Endothelial cell of umbilical vein (primary cell): Measurements from ENCODE around the gene HABP2. TPM values are rescaled to one million over a fixed set of nuclear protein-coding genes. Genes with fewer than 3 reads are reported as not detected.

Source experiments
- BruUV-seq: library from RNA; stranded (reverse); fragments of 400-500 nt; replicated peaks from 2 replicates; lab custom pipeline; 2021; lab: Mats Ljungman, UMichigan
- CTCF ChIA-PET: fragments of 300-600, 350-600 bp; sonication (Branson Sonifier 250); formaldehyde crosslinking; loops from one replicate; lab custom pipeline; 2021; ENCODE audit warnings: antibody characterized with exemption, inconsistent platforms; lab: Charles Lee
- POLR2A ChIA-PET: fragments of 300-600, 350-600 bp; sonication (Branson Sonifier 250); formaldehyde crosslinking; loops from one replicate; lab custom pipeline; 2021; ENCODE audit warnings: antibody characterized with exemption, inconsistent platforms; lab: Charles Lee
- DNase-seq: peaks from one replicate; pipeline ENCODE4 v3.0.0-alpha.2; 2011; ENCODE audit warnings: low read depth, low spot score
- FAIRE-seq: peaks from 2 replicates; lab custom pipeline; 2011; peaks lifted over from hg19 to GRCh38; lab: Jason Lieb, UNC
- H2AFZ ChIP-seq: 2 replicates; pipeline ENCODE4 v1.6.0; 2012; ENCODE audit warnings: low read depth, low read length, control low read depth, inconsistent platforms
- H3K27ac ChIP-seq: 2 replicates; pipeline ENCODE4 v1.5.1; 2011; ENCODE audit warnings: low read depth, mild to moderate bottlenecking, control low read depth, low read length, moderate library complexity; ENCODE audit not compliant: insufficient read depth
- H3K27me3 ChIP-seq, 2 experiments: 2 replicates each; pipeline versions ENCODE4 v1.6.0 to v1.6.1; 2011; ENCODE audit warnings: low read length in 2 of 2, mixed read lengths in 1 of 2; ENCODE audit not compliant: control insufficient read depth in 2 of 2, insufficient read depth in 2 of 2
- H3K36me3 ChIP-seq, 2 experiments: 2 replicates in 1 of 2; 3 replicates in 1 of 2; pipeline ENCODE4 v1.5.1; 2011; ENCODE audit warnings: low read length in 2 of 2, mild to moderate bottlenecking in 1 of 2, moderate library complexity in 1 of 2; ENCODE audit not compliant: control insufficient read depth in 2 of 2, insufficient read depth in 2 of 2; ENCODE audit errors: extremely low read depth in 1 of 2
- H3K4me1 ChIP-seq: 3 replicates; pipeline ENCODE4 v1.5.1; 2011; ENCODE audit warnings: mild to moderate bottlenecking, low read length; ENCODE audit not compliant: control insufficient read depth, insufficient read depth; ENCODE audit errors: extremely low read depth
- H3K4me2 ChIP-seq: 2 replicates; pipeline ENCODE4 v1.6.1; 2011; ENCODE audit warnings: low read length, control low read depth, mixed read lengths; ENCODE audit not compliant: insufficient read depth
- H3K4me3 ChIP-seq, 3 experiments: fragments of 200-600 bp in 1 of 3; sonication (generic), shearing (Covaris generic) in 1 of 3; replicated peaks in 1 of 3; 2 replicates each; pipeline ENCODE4 v1.5.1; 2011 to 2016; ENCODE audit warnings: control low read depth in 3 of 3, low read length in 3 of 3, mild to moderate bottlenecking in 2 of 3, inconsistent platforms in 1 of 3, low read depth in 1 of 3, moderate library complexity in 1 of 3; ENCODE audit not compliant: insufficient read depth in 1 of 3
- H3K79me2 ChIP-seq: 2 replicates; pipeline ENCODE4 v1.6.0; 2012; ENCODE audit warnings: low read length, inconsistent platforms; ENCODE audit not compliant: control insufficient read depth, insufficient read depth
- H3K9ac ChIP-seq: replicated peaks from 2 replicates; pipeline ENCODE3; 2011; ENCODE audit warnings: low read length, control low read depth; ENCODE audit not compliant: insufficient read depth; ENCODE audit errors: extremely low read depth
- H3K9me1 ChIP-seq: replicated peaks from 3 replicates; pipeline ENCODE4 v1.6.0; 2011; ENCODE audit warnings: mild to moderate bottlenecking, low read length; ENCODE audit not compliant: control insufficient read depth, insufficient read depth; ENCODE audit errors: extremely low read depth
- H3K9me3 ChIP-seq: replicated peaks from 2 replicates; pipeline ENCODE4 v1.5.1; 2012; ENCODE audit warnings: low read length, inconsistent platforms; ENCODE audit not compliant: control insufficient read depth, insufficient read depth
- H4K20me1 ChIP-seq: replicated peaks from 2 replicates; pipeline ENCODE3; 2011; ENCODE audit warnings: mild to moderate bottlenecking, low read length; ENCODE audit not compliant: control insufficient read depth, insufficient read depth; ENCODE audit errors: extremely low read depth
- CTCF ChIP-seq, 2 donors: IDR thresholded peaks; 1 replicate in 1 of 2; 2 replicates in 1 of 2; pipeline ENCODE4 v1.5.1; 2011; ENCODE audit warnings: low read length in 2 of 2, mild to moderate bottlenecking in 2 of 2, moderate library complexity in 2 of 2, control low read depth in 1 of 2, inconsistent platforms in 1 of 2, low read depth in 1 of 2; ENCODE audit not compliant: insufficient read depth in 1 of 2; ENCODE audit errors: extremely low read depth in 1 of 2
- EZH2 ChIP-seq: IDR thresholded peaks from 2 replicates; pipeline ENCODE4 v1.6.1; 2012; ENCODE audit warnings: borderline replicate concordance, low read depth, mild to moderate bottlenecking, moderate library complexity, low read length, inconsistent platforms; ENCODE audit not compliant: severe bottlenecking
- FOS ChIP-seq: IDR thresholded peaks from 2 replicates; pipeline ENCODE4 v1.6.1; 2011; ENCODE audit warnings: mild to moderate bottlenecking, low read length, moderate library complexity, borderline replicate concordance; ENCODE audit not compliant: insufficient read depth
- GATA2 ChIP-seq: IDR thresholded peaks from 2 replicates; pipeline ENCODE4 v1.7.0; 2011; ENCODE audit warnings: low read depth, mild to moderate bottlenecking, moderate library complexity, mixed read lengths, low read length; ENCODE audit not compliant: insufficient read length, insufficient read depth
- JUN ChIP-seq: IDR thresholded peaks from 2 replicates; pipeline ENCODE4 v1.6.1; 2011; ENCODE audit warnings: borderline replicate concordance, low read depth; ENCODE audit not compliant: insufficient read length, insufficient read depth
- MYC ChIP-seq: IDR thresholded peaks from one replicate; pipeline ENCODE4 v1.6.1; 2011; ENCODE audit warnings: mild to moderate bottlenecking, low read depth, low read length
- POLR2A ChIP-seq: IDR thresholded peaks from 2 replicates; pipeline ENCODE4 v1.6.1; 2012; ENCODE audit warnings: low read depth, mild to moderate bottlenecking, control low read depth, low read length
- POLR2AphosphoS5 ChIP-seq: IDR thresholded peaks from 2 replicates; pipeline ENCODE4 v1.6.1; 2012; ENCODE audit warnings: low read depth, mild to moderate bottlenecking, control low read depth, low read length, moderate library complexity; ENCODE audit not compliant: insufficient read depth
- dilution Hi-C: fragments of 300-500 bp; cut with MboI; formaldehyde crosslinking; loops from one replicate; pipeline ENCODE4 v1.15.0; 2019; ENCODE audit warnings: low sequenced_read_pairs; ENCODE audit not compliant: extremely low pct_ligation_motif_present
- intact Hi-C: fragments of 100-400 bp; cut with micrococcal nuclease; formaldehyde crosslinking; loops from one replicate; pipeline ENCODE4 v1.10.0; 2022
- polyA plus RNA-seq, 4 experiments: library from polyadenylated mRNA; depleted of rRNA in 3 of 4; stranded (reverse) in 3 of 4; unstranded in 1 of 4; fragments of >200 nt; gene quantifications; 2 replicates each; pipeline versions ENCODE4 v1.2.1 to v1.2.3, GENCODE V29; 2011 to 2012; ENCODE audit warnings: missing spikeins in 1 of 4
- total RNA-seq: library from RNA; stranded (reverse); gene quantifications from 2 replicates; pipeline ENCODE4 v1.2.3, GENCODE V29; 2021
- TF ChIP-seq, protein P1 (sequence below): IDR thresholded peaks from 2 replicates; pipeline ENCODE4 v1.6.1; 2011; ENCODE audit not compliant: insufficient read depth, insufficient read length

HABP2 gene
- total and polyA plus RNA-seq, 2 donors (not counting 3 experiments of a cell fraction or from before 2014, with no cell fraction given): 0.04 TPM; not detected in 1

DNA sequence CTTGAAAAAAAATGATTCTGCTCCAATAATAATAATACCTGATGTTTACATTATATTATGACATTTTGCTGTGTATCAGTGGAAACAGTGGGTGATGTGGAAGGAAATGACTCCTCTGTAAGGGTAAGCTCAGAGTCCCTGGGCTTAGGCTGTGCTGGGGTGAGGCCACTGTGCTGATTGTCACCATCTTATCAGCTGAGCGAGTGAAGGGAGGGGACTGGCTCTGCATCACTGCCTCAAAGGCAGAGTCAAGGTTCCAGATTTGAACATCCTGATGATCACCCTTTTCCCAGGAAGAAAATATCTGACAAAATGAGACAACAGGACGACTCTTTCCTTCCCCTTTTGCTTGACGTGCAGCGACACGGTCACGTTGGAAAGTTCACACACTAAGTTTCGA lies 24.0 kb upstream of the HABP2 start:
- Histone ChIP-seq H3K9ac (no peak overlapping the region), H3K4me3 (no peak overlapping the region), H3K79me2 (no peaks in the 10 kb centered on the region), H4K20me1 (no peaks in the 10 kb centered on the region), H3K9me3 (no peaks in the 10 kb centered on the region), H2AFZ (no peak overlapping the region), H3K4me2 (no peak overlapping the region), H3K4me1 (no peaks in the 10 kb centered on the region), H3K27ac (no peak overlapping the region), H3K27me3 (no peaks in the 10 kb centered on the region), H3K9me1 (no peaks in the 10 kb centered on the region), H3K36me3 (no peaks in the 10 kb centered on the region)
- DNase-seq (no peak), FAIRE-seq (no peak)
- intact Hi-C loops (no loop called here), dilution Hi-C loops (no loop called here)
- TF ChIP-seq POLR2AphosphoS5 (no peak), MYC (no peak), EZH2 (no peak), CTCF (IDR thresholded peaks at IDR 0.05; ENCODE audit: extremely low read depth in 1 of 2, insufficient read depth in 1 of 2, low read depth in 1 of 2, low read length in 2 of 2) (no peak), JUN (no peak), POLR2A (no peak), GATA2 (no peak), FOS (no peak)
- TF ChIP-seq, protein P1, sequence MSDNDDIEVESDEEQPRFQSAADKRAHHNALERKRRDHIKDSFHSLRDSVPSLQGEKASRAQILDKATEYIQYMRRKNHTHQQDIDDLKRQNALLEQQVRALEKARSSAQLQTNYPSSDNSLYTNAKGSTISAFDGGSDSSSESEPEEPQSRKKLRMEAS: no peak
- no TSS peak for BruUV-seq
- CTCF ChIA-PET: interaction anchor here (1.0 to 2.5 kb wide), 3 partner anchors 8 to 11 kb away, joined by 3 to 8 read pairs (median 3); no protein-coding TSS in a partner anchor
- POLR2A ChIA-PET: no interaction called here
